GM18873 (cell line): ENCODE measurements around the gene PDIA6.

Source experiments
- ATAC-seq: cut with Tn5 transposase; IDR thresholded peaks from one replicate; pipeline ENCODE4 v1.9.1; 2021; ENCODE audit warnings: mild to moderate bottlenecking, moderate library complexity, moderate number of reproducible peaks; ENCODE audit not compliant: unreplicated experiment, low FRiP score

The PDIA6 gene

DNA sequence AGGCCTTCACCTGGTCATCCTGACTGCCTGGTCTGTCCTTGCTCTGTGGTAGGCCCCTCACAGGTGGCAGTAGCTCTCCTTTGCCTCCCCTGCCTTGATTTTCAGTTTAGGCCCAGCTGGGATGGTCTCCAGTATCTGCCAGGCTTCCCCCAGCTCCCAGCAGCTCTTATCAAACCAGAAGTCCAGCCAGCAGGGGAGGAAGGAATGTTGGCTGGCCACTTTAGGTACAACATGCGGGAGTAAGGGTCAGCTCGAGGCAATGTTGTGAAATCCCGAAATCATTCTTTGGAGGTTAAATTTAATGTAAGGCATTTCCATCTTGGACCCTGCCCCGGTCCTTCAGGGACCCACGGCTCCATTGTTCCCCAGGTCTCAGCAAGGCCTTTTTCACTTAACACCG, 74.4 kb downstream of the PDIA6 start:
- ATAC-seq: no peak

DNA sequence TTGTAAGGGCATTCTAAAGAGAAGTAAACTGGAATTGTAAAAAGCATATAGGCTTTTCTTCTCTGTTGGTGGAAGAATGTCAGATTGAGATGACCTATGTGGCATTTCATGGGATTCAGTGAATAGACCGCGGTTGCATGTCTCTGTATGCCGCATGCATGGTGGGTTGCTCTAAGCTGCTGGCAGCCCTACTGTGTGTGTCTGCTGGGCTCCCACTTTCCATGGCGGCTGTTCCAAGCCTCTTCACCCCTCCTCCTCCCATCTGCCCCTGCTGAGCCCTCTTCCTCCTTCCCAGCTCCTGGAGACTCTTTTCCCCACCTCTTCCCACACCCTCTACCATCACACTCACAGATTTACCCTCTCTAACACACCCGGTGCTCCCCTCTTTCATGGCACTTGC, 78.6 kb downstream of the PDIA6 start:
- no peak for ATAC-seq

GRCh38 chr2:10733566-10733925, 79.0 kb downstream of the PDIA6 start:
- no peak for ATAC-seq
